Uterus (tissue), 4 donors: ENCODE measurements around the gene CIB4. TPM values are rescaled to one million over a fixed set of nuclear protein-coding genes. Genes with fewer than 3 reads are reported as not detected.

Source experiments
- DNase-seq, 2 donors: peaks; one replicate each; pipeline ENCODE4 v3.0.0-alpha.2; 2019 to 2020
- H3K27ac ChIP-seq, 2 donors: fragments of 200-600 bp; sonication (generic); 1 replicate in 1 of 2; 2 replicates in 1 of 2; pipeline ENCODE4 v1.5.1; 2016 to 2018
- H3K27me3 ChIP-seq, 2 donors: fragments of 200-600 bp; sonication (generic); one replicate each; pipeline ENCODE4 v1.5.1; 2018 to 2019; ENCODE audit warnings: control low read depth in 1 of 2
- H3K36me3 ChIP-seq, 2 donors: fragments of 200-600 bp; sonication (generic); one replicate each; pipeline ENCODE4 v1.5.1; 2019; ENCODE audit warnings: control low read depth in 1 of 2
- H3K4me1 ChIP-seq, 2 donors: fragments of 200-600 bp; sonication (generic); one replicate each; pipeline ENCODE4 v1.5.1; 2018 to 2019; ENCODE audit warnings: control low read depth in 1 of 2
- H3K4me3 ChIP-seq, 2 donors: fragments of 200-600 bp; sonication (generic); 1 replicate in 1 of 2; 2 replicates in 1 of 2; pipeline ENCODE4 v1.5.1; 2018 to 2019; ENCODE audit warnings: mild to moderate bottlenecking in 1 of 2
- H3K9me3 ChIP-seq, 2 donors: fragments of 200-600 bp; sonication (generic); one replicate each; pipeline ENCODE4 v1.5.1; 2019; ENCODE audit warnings: control low read depth in 1 of 2
- CTCF ChIP-seq, 4 experiments: fragments of 200-600 bp in 2 of 4; fragments of 450-650 bp in 2 of 4; sonication (generic) in 2 of 4; IDR thresholded peaks; one replicate each; pipeline ENCODE4 v1.5.1; 2016 to 2019; ENCODE audit warnings: antibody characterized with exemption in 4 of 4, mild to moderate bottlenecking in 2 of 4, moderate library complexity in 1 of 4
- POLR2A ChIP-seq, 2 donors: fragments of 450-650 bp; IDR thresholded peaks; one replicate each; pipeline ENCODE4 v1.6.1; 2016; ENCODE audit warnings: antibody characterized with exemption in 2 of 2, mild to moderate bottlenecking in 1 of 2, moderate library complexity in 1 of 2
- intact Hi-C: fragments of 100-400 bp; cut with DNase I; formaldehyde crosslinking; loops from one replicate; pipeline ENCODE4 v1.15.1; 2023; ENCODE audit warnings: low total_unique reads
- total RNA-seq, 4 donors: library from RNA; depleted of rRNA in 3 of 4; stranded (reverse); fragments of >200 nt in 3 of 4; gene quantifications; one replicate each; pipeline versions ENCODE4 v1.1.0 to v1.2.4, GENCODE V29; 2014 to 2023
- donor health status: DM: yes; HTN: yes; CAD: no.

Gene CIB4
- total RNA-seq, 4 donors from 2014 or later = 0.61 TPM; not detected in 3

- Histone ChIP-seq H3K27ac (no peak overlapping the region), H3K9me3 (no peaks in the 10 kb centered on the region), H3K27me3 (no peaks in the 10 kb centered on the region), H3K4me3 (no peak overlapping the region), H3K4me1 (no peaks in the 10 kb centered on the region), H3K36me3 (no peaks in the 10 kb centered on the region)
- intact Hi-C loops = no loop called here
- no peak for TF ChIP-seq POLR2A (IDR thresholded peaks at IDR 0.05)
- TF ChIP-seq CTCF (IDR thresholded peaks at IDR 0.05) = no peak
- no peak for DNase-seq
Measured at GRCh38 chr2:26588576-26588975, 52.6 kb downstream of the CIB4 start.

GRCh38 chr2:26587994-26588393, 53.2 kb downstream of the CIB4 start:
- DNase-seq = no peak
- Histone ChIP-seq H3K4me3 (no peak overlapping the region), H3K27ac (no peak overlapping the region), H3K27me3 (no peaks in the 10 kb centered on the region), H3K9me3 (no peaks in the 10 kb centered on the region), H3K4me1 (no peaks in the 10 kb centered on the region), H3K36me3 (no peaks in the 10 kb centered on the region)
- intact Hi-C loops = no loop called here
- TF ChIP-seq CTCF (IDR thresholded peaks at IDR 0.05) (no peak), POLR2A (IDR thresholded peaks at IDR 0.05) (no peak)

- TF ChIP-seq POLR2A (IDR thresholded peaks at IDR 0.05) = no peak
- TF ChIP-seq CTCF (IDR thresholded peaks at IDR 0.05) = no peak
- H3K4me3 ChIP-seq = no peak overlapping the region
- no peaks in the 10 kb centered on the region for H3K4me1 ChIP-seq
- no peak for DNase-seq
- no peaks in the 10 kb centered on the region for H3K36me3 ChIP-seq
- no peaks in the 10 kb centered on the region for H3K27me3 ChIP-seq
- intact Hi-C loops = no loop called here
- H3K27ac ChIP-seq = no peak overlapping the region
- H3K9me3 ChIP-seq = no peaks in the 10 kb centered on the region
Measured at GRCh38 chr2:26585966-26586365, 55.2 kb downstream of the CIB4 start.

GRCh38 chr2:26585100-26585499, 56.1 kb downstream of the CIB4 start:
- Histone ChIP-seq H3K4me3 (no peak overlapping the region), H3K27ac (no peak overlapping the region), H3K36me3 (no peaks in the 10 kb centered on the region), H3K27me3 (no peaks in the 10 kb centered on the region), H3K4me1 (no peaks in the 10 kb centered on the region), H3K9me3 (no peaks in the 10 kb centered on the region)
- intact Hi-C loops = no loop called here
- TF ChIP-seq POLR2A (IDR thresholded peaks at IDR 0.05) (no peak), CTCF (IDR thresholded peaks at IDR 0.05) (no peak)
- no peak for DNase-seq

GRCh38 chr2:26584656-26585055, 56.5 kb downstream of the CIB4 start:
- DNase-seq = no peak
- no peak for TF ChIP-seq POLR2A (IDR thresholded peaks at IDR 0.05)
- TF ChIP-seq CTCF (IDR thresholded peaks at IDR 0.05) = no peak
- no peak overlapping the region for H3K4me3 ChIP-seq
- no peak overlapping the region for H3K27ac ChIP-seq
- intact Hi-C loops = no loop called here
- H3K27me3 ChIP-seq = no peaks in the 10 kb centered on the region
- H3K4me1 ChIP-seq = no peaks in the 10 kb centered on the region
- H3K36me3 ChIP-seq = no peaks in the 10 kb centered on the region
- no peaks in the 10 kb centered on the region for H3K9me3 ChIP-seq
